NCI-H526 treated with DMSO at 0.1 percent for 48 hours (cell line): ENCODE measurements around the gene OPCML.
"Not testable (repeated sequence)": the region's sequence is repeated elsewhere in the genome, so short reads cannot be mapped to it uniquely, and the experiment has no call there.

Experiments used
- DNase-seq: peaks from one replicate; lab custom pipeline; 2025; lab: John Stamatoyannopoulos, UW

OPCML gene

GRCh38 chr11:132427611-132428010, 1104.7 kb downstream of the OPCML start:
- DNase-seq: no peak

DNA sequence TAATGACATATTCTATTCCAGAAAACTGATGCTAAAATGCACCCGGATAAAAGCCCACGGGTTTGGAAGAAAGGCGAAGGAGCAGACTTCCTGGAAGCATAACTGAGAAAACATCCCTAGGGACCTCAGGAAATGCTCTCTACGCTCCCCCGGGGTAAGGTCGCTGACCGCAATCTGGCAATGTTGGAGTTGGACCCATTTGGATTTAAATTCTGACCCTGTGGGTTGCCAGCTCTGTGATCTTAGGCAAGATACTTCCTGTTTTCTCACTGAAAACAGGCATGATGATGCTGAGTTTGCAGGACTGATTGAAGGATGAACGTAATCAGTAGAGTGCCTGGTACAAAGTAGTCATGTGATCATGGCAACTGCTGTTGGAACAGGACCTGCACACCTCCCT, 1107.9 kb downstream of the OPCML start:
- no peak for DNase-seq

DNA sequence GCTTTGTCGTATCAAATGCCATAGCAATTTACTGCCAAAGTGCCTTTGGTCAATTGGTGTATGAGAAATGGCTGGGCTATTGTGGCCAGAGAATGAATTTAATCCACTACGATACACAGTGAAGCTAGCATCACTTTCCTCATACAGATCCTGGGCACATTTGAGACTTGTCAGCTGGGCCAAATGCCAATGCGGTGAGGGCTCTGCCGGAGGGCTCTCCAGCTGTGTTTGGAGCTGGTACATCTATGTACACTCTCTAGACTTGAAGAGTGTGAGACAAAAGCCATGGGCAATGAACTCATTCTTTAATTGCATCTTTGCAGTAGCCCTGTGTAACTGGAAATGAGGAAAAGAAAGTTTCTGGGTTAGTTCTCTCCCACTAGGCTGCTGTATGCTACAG, 1109.0 kb downstream of the OPCML start:
- DNase-seq: no peak

DNA sequence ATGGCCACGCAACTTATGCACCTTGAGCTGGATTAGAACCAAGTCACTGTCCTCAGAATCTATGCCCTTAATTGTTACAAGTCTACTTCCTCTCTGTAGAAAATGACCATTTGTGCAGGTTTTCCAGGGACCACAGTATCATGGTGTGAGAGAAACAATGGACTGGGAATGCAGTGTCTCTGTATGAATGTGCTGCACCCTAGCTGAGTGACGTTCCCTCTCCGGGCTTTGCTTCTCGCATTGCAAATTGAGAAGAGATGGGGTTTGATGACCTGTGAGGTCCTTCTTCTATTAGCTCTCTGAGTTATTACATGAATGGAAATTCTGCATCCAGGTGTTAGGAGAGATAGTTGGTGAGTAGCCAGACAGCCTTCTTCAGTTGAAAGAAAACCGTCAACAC, 1109.6 kb downstream of the OPCML start:
- DNase-seq: no peak

DNA sequence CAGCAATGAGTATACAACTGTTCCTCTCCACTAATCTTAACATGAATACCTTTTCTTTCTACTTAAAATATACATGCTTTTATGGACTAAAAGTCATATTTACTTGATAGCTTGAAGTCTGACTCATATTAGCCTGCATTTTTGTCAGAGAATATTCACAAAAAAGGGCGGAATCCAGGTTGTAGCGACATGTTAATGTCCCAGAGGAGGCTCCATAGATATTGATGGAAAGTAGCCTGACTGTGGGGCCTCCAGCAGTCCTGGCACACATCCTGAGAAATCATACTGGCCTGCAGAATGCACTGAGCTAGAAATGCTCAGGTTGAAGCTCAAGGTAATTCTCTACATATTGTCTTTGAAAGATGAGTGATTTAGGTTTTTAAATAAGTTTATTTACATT, 1110.7 kb downstream of the OPCML start:
- DNase-seq: no peak

DNA sequence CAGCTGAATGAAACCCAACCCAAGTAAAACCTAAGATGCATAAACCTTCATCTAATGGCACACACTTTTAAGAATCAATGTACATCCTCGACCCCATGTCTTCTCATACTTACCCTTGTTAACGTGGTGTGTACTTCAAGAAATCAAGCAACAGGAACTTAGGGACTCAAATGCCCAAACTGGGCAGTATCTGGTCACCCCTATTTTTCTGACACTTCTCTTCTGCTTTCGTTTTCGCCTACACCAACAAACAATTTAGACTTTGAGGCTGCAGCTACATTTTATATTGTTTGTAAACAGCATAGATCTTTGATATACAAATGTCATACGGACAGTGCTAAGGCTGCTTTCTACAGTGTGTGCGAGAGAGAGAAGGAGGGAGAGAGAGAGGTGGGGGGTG, 1117.8 kb downstream of the OPCML start:
- no peak for DNase-seq

DNA sequence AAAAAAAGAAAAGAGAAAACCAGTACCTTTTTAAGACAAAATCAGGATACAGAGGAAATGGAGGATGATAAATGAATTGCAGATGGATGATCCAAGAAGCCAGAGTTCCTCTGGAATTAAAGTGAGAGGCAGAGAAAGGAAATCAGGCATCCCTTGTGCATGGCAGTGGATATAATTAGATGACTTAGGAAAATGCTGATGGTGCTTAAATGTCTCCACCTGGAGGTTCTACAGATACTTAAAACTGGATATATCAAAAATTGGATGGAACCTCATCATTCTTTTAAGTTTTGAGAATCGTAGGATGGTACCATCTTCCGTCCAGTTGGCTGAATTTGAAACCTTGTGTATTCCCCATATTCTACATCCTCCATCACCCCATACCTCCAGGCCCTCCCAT, 1121.9 kb downstream of the OPCML start:
- DNase-seq: no peak

- DNase-seq: no peak
Measured at GRCh38 chr11:132409573-132410355, 1122.5 kb downstream of the OPCML start.

DNA sequence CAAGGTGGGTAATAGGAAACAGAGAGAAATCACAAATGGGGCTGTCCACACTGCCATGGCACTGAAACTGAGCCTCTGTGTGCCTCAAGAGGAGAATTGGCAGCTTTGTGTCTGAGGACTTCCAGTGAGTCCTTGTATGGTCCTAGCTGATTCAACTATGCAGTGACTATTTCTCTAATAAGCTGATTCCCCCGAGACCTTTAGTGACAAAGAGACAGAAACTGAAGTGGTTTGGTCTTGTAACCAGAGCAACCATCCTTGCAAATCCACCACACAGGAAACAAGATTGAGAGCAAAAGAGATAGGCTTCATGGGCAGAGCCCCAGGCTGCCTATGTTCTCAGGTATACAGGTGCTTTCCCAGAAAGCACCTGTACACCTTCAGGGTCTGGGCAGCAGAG, 1123.4 kb downstream of the OPCML start:
- DNase-seq: no peak

- DNase-seq: no peak
Measured at GRCh38 chr11:132405728-132406127, 1126.6 kb downstream of the OPCML start.

DNA sequence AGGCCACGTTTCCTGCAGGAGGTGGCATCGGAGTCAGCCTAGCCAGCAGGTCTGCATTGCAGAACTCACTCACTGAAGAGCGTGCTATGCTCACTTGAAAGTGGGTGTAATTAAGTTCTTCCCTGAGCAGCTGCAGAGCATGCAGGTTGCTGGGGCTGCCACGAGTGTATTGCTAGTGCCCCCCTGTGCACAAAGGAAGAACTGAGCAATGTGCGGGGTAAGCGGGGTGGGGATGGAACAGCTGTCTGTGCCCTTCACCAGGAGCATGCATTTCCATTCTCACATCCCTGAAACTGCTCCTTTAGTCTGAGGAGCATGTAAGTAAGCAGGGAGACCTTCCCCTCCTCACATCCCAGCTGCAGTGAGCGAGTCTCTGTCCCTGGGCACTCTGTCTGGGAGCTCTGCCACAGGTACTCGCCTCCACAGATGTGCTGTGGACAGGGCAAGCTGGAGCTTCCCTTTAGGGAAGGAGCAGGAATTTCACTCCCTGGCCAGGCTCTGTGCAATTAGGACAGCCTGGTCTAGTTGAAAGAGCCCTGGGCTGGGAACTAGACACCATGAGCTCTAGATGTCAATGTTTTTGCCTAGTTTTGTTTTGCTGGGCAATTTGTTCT, 1130.1 kb downstream of the OPCML start:
- peak; percentile 44 for DNase-seq

GRCh38 chr11:132396318-132396717, 1136.0 kb downstream of the OPCML start:
- no peak for DNase-seq

DNA sequence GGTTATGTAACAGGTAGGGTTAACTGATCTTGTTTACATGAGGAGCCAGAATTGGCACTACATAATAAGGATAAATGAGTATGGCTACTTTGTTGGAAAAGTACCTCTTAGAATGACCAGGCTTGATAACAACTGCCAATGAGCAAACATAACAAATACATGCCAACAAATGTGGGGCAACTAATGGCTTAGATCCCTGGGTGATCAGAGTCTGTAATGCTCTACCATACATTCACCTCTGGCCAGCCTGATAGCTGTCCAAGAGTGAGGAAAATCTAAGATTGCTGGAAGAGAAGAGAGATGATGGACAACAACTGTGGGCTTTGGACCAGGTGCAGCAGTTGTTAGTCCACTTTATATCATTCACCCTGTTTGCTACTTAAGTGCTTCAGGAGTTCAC, 1136.9 kb downstream of the OPCML start:
- no peak for DNase-seq

DNA sequence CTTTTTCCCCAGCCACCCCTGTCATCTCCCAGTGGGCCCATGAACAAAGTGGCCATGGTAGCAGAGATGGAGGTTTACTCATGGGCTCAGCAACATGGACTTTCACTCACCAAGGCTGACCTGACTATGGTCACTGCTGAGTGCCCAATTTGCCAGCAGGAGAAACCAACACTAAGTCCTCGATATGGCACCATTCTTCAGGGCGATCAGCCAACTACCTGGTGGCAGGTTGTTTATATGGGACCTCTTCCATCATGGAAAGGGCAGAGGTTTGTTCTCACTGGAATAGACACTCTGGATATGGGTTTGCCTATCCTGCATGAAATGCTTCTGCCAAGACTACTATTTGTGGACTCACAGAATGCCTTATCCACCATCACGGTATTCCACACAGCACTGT, 1152.8 kb downstream of the OPCML start:
- DNase-seq: no peak

DNA sequence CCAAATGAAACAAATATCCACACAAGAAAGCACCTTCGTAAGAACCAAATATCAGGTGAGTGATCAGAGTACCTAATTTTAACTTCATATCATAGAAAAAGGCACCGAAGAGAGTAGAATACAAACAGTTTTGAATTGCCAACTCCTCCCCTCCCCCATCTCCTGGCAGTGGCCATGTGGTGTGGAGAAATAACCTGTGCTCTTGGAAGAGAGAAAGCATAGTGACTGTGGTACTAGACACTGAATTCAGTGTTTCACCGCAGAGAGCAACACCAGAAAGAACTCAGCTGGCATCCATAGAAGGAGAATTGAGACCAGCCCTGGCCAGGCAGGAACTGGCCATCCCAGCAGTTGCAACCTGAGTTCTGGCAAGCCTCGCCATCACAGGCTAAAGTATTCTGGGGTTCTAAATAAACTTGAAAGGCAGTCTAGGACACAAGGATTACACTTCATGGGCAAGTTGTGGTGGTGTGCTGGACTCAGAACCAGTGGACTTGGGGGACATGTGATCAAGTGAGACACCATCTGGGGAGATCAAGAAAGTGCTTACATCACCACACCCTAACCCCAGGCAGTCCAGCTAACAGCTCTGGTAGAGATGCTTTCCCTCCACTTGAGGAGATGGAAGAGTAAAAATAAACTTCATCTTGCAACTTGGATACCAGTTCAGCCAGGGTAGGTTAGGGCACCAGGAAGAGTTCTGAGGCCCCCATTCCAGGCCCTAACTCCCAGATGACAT, 1158.7 kb downstream of the OPCML start:
- no peak for DNase-seq

GRCh38 chr11:132370114-132370513, 1162.2 kb downstream of the OPCML start:
- DNase-seq: not testable (repeated sequence)

- DNase-seq: no peak
Measured at GRCh38 chr11:132367293-132367692, 1165.0 kb downstream of the OPCML start.

DNA sequence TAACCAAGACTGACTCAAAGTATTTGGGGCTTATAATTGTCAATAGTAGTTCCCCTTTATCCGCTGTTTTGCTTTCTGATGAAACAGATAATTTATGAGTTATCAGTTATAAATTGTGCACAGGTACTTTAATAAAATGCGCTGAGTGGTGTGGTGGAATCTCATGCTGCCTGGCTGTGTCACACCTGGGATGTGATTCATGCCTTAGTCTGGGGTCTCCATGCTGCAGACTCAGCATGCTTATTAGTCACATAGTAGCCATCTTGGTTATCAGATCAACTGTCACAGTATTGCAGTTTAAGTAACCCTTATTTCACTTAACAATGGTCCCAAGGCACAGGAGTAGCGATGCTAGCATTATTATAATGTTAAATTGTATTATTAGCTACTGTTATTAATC, 1166.7 kb downstream of the OPCML start:
- DNase-seq: no peak
